Psoas muscle (tissue), 8 donors: Measurements from ENCODE around the gene KCNK7. TPM values are rescaled to one million over a fixed set of nuclear protein-coding genes. Genes with fewer than 3 reads are reported as not detected.

Experiments
- ATAC-seq, 4 donors: fragments of 200-7000 bp; cut with Tn5 transposase; one replicate each; pipeline ENCODE4 v1.9.1; 2020; ENCODE audit warnings: moderate library complexity in 3 of 4, mild to moderate bottlenecking in 2 of 4
- DNase-seq, 2 donors: peaks; one replicate each; pipeline ENCODE4 v3.0.0-alpha.2; 2020
- H3K27ac ChIP-seq: fragments of 200-600 bp; one replicate; pipeline ENCODE4 v1.8.0; 2022
- H3K27me3 ChIP-seq, 3 donors: fragments of 200-600 bp in 1 of 3; one replicate each; pipeline versions ENCODE4 v1.6.1 to v1.8.0; 2013 to 2022; ENCODE audit warnings: low read length in 2 of 3, mild to moderate bottlenecking in 2 of 3, moderate library complexity in 1 of 3; ENCODE audit not compliant: insufficient read depth in 3 of 3
- H3K36me3 ChIP-seq, 2 donors: fragments of 200-600 bp in 1 of 2; one replicate each; pipeline versions ENCODE4 v1.6.1 to v1.8.0; 2013 to 2022; ENCODE audit warnings: low read depth in 1 of 2, mild to moderate bottlenecking in 1 of 2, moderate library complexity in 1 of 2; ENCODE audit not compliant: insufficient read depth in 1 of 2
- H3K4me1 ChIP-seq: fragments of 200-600 bp; one replicate; pipeline ENCODE4 v1.8.0; 2022
- H3K4me3 ChIP-seq: fragments of 200-600 bp; one replicate; pipeline ENCODE4 v1.8.0; 2022; ENCODE audit warnings: mild to moderate bottlenecking
- H3K9me3 ChIP-seq: fragments of 200-600 bp; one replicate; pipeline ENCODE4 v1.8.0; 2022
- CTCF ChIP-seq: fragments of 200-600 bp; IDR thresholded peaks from one replicate; pipeline ENCODE4 v1.8.0; 2022; ENCODE audit warnings: antibody characterized with exemption
- WGBS, 3 donors: extraction: QIAGEN DNeasy Blood & Tissue Kit; methylation state at CpG; one replicate each; pipeline versions ENCODE4 v1.1.6 to v1.1.7; 2013; 5-methylcytosine and 5-hydroxymethylcytosine counted together
- intact Hi-C, 2 donors: fragments of 100-400 bp; cut with DNase I; formaldehyde crosslinking; loops; one replicate each; pipeline versions ENCODE4 v1.11.0 to v1.14.2; 2022
- polyA plus RNA-seq, 3 donors: library from polyadenylated mRNA; stranded (reverse); fragments of 200-250 nt; gene quantifications; one replicate each; pipeline ENCODE4 v1.2.3, GENCODE V29; 2013
- total RNA-seq, 4 donors: library from RNA; stranded (reverse); fragmentation: NEBNext Ultra II Directional in 2 of 4; extraction: Animal tissue kit (Norgen Biotek cat#: 25700) in 2 of 4; gene quantifications; one replicate each; pipeline versions ENCODE4 v1.2.1 to v1.2.4, GENCODE V29; 2021 to 2023
- donor health status: healthy with polysubstance abuse.
- donor health status: DM: no; HTN: no; CAD: no; lungs with moderate emphysema.
- donor health status: Bipolar disorder and iron deficiency.
- donor health status: healthy.
- donor health status: DM: yes; HTN: yes; CAD: no.
- donor health status: DM: no; HTN: no; CAD: no.
- donor health status: DM: no; HTN: no; CAD: no.
- donor health status: DM: yes; HTN: yes; CAD: no.

The KCNK7 gene
- total and polyA plus RNA-seq, 7 donors = 0.19 to 1.4 (median 0.41) TPM; not detected in 1

- peak overlapping the region; percentile 91 for H3K27ac ChIP-seq
- no peak for DNase-seq
- H3K4me3 ChIP-seq = no peak overlapping the region
- 55 to 63% (median 63%) methylated on average over 8 to 9 of the region's 9 CpGs for WGBS, 3 donors
- TF ChIP-seq CTCF = no peak
- no peaks in the 10 kb centered on the region for H3K9me3 ChIP-seq
- no peaks in the 10 kb centered on the region for H3K27me3 ChIP-seq
- intact Hi-C loops = no loop called here
- H3K36me3 ChIP-seq = peaks cover 2 to 70% of the 10 kb centered on the region in 2 donors
- H3K4me1 ChIP-seq = peaks cover 78% of the 10 kb centered on the region
- no peak for ATAC-seq
These were observed 6.0 kb downstream of the KCNK7 start for GRCh38 chr11:65589444-65590239.

GRCh38 chr11:65588199-65589054, 7.2 kb downstream of the KCNK7 start:
- DNase-seq = peak; percentile 75 to 91
- TF ChIP-seq CTCF = peak; percentile 45
- peak overlapping the region; percentile 48 for H3K4me3 ChIP-seq
- H3K27ac ChIP-seq = peak overlapping the region; percentile 91
- H3K27me3 ChIP-seq = no peaks in the 10 kb centered on the region
- intact Hi-C loops = no loop called here
- H3K36me3 ChIP-seq = peaks cover 2 to 76% of the 10 kb centered on the region in 2 donors
- peaks cover 75% of the 10 kb centered on the region for H3K4me1 ChIP-seq
- peak; percentile 72 to 79 (median 77) for ATAC-seq
- no peaks in the 10 kb centered on the region for H3K9me3 ChIP-seq
- WGBS, 3 donors = 27 to 43% (median 38%) methylated on average over 13 of the region's 13 CpGs

GRCh38 chr11:65586676-65587075, 8.9 kb downstream of the KCNK7 start:
- H3K4me1 ChIP-seq = peaks cover 69% of the 10 kb centered on the region
- H3K27ac ChIP-seq = peak overlapping the region; percentile 91
- H3K27me3 ChIP-seq = no peaks in the 10 kb centered on the region
- no peaks in the 10 kb centered on the region for H3K9me3 ChIP-seq
- H3K4me3 ChIP-seq = peak overlapping the region; percentile 48
- no peak for TF ChIP-seq CTCF
- intact Hi-C loops = no loop called here
- ATAC-seq (peak; percentile 34 to 58 (median 38)), DNase-seq (peak in 1 of 2 donors; percentile 77)
- H3K36me3 ChIP-seq = peaks cover 4 to 76% of the 10 kb centered on the region in 2 donors
- 19 to 23% (median 20%) methylated on average over 2 of the region's 2 CpGs for WGBS, 3 donors

GRCh38 chr11:65586247-65586630, 9.4 kb downstream of the KCNK7 start:
- WGBS, 3 donors = 25 to 46% (median 33%) methylated on average over 4 of the region's 4 CpGs
- ATAC-seq = no peak
- H3K27me3 ChIP-seq = no peaks in the 10 kb centered on the region
- peaks cover 6 to 76% of the 10 kb centered on the region in 2 donors for H3K36me3 ChIP-seq
- H3K4me3 ChIP-seq = peak overlapping the region; percentile 48
- H3K27ac ChIP-seq = peak overlapping the region; percentile 91
- intact Hi-C loops = no loop called here
- no peak for DNase-seq
- no peak for TF ChIP-seq CTCF
- H3K4me1 ChIP-seq = peaks cover 69% of the 10 kb centered on the region
- H3K9me3 ChIP-seq = no peaks in the 10 kb centered on the region
